Ovary (tissue), 9 donors: ENCODE data around the gene RRAGA. TPM values are rescaled to one million over a fixed set of nuclear protein-coding genes. Genes with fewer than 3 reads are reported as not detected.
"Not testable (repeated sequence)": the region's sequence is repeated elsewhere in the genome, so short reads cannot be mapped to it uniquely, and the experiment has no call there.

Source experiments
- DNase-seq, 5 donors: peaks; one replicate each; pipeline ENCODE4 v3.0.0-alpha.2; 2019 to 2020
- H3K27ac ChIP-seq, 2 donors: fragments of 200-600 bp; one replicate each; pipeline versions ENCODE4 v1.5.1 to v1.8.0; 2019 to 2022
- H3K27me3 ChIP-seq: fragments of 200-600 bp; one replicate; pipeline ENCODE4 v1.8.0; 2022
- H3K36me3 ChIP-seq: fragments of 200-600 bp; sonication (generic); one replicate; pipeline ENCODE4 v1.5.1; 2019
- H3K4me1 ChIP-seq: one replicate; pipeline ENCODE4 v1.8.1; 2013; ENCODE audit warnings: mild to moderate bottlenecking, moderate library complexity; ENCODE audit not compliant: insufficient read depth
- H3K4me3 ChIP-seq: fragments of 200-600 bp; sonication (generic); one replicate; pipeline ENCODE4 v1.5.1; 2017
- H3K9me3 ChIP-seq, 2 donors: fragments of 200-600 bp in 1 of 2; sonication (generic) in 1 of 2; one replicate each; pipeline versions ENCODE4 v1.5.1 to v1.8.1; 2013 to 2019; ENCODE audit warnings: mild to moderate bottlenecking in 1 of 2, moderate library complexity in 1 of 2
- CTCF ChIP-seq, 3 donors: fragments of 450-650 bp in 2 of 3; fragments of 200-600 bp in 1 of 3; IDR thresholded peaks; one replicate each; pipeline versions ENCODE4 v1.5.1 to v1.8.0; 2016 to 2022; ENCODE audit warnings: antibody characterized with exemption in 3 of 3, mild to moderate bottlenecking in 1 of 3
- EP300 ChIP-seq: sonication (generic); formaldehyde crosslinking; IDR thresholded peaks from one replicate; pipeline ENCODE4 v1.6.1; 2017; ENCODE audit warnings: antibody characterized with exemption
- POLR2A ChIP-seq: fragments of 450-650 bp; IDR thresholded peaks from one replicate; pipeline ENCODE4 v1.6.1; 2017; ENCODE audit warnings: antibody characterized with exemption, mild to moderate bottlenecking, moderate library complexity
- WGBS, 3 donors: extraction: QIAGEN DNeasy Blood & Tissue Kit in 1 of 3; methylation state at CpG; one replicate each; pipeline versions ENCODE4 v1.1.5 to v1.1.7; 2013 to 2017; 5-methylcytosine and 5-hydroxymethylcytosine counted together
- intact Hi-C, 4 donors: fragments of 100-400 bp; cut with DNase I; formaldehyde crosslinking; loops; one replicate each; pipeline versions ENCODE4 v1.11.0 to v1.15.1; 2022 to 2023
- polyA plus RNA-seq, 2 donors: library from polyadenylated mRNA; stranded (reverse); fragments of 200-250 nt in 1 of 2; fragments of 350-450 nt in 1 of 2; fragmentation: Illumina TruSeq in 1 of 2; extraction: RNeasy Lipid Tissue Mini Kit (QIAGEN cat#74804) in 1 of 2; gene quantifications; one replicate each; pipeline ENCODE4 v1.2.3, GENCODE V29; 2013 to 2014
- small RNA-seq: library from RNA; depleted of rRNA; stranded (forward); fragments of <200 nt; gene quantifications from one replicate; pipeline ENCODE3, GENCODE V24; 2016
- total RNA-seq, 7 donors: library from RNA; depleted of rRNA in 2 of 7; stranded (reverse); fragments of >200 nt in 2 of 7; fragmentation: NEBNext Ultra II Directional in 3 of 7; extraction: Animal tissue kit (Norgen Biotek cat#: 25700) in 3 of 7; gene quantifications; one replicate each; pipeline versions ENCODE4 v1.1.0 to v1.2.4, GENCODE V29; 2016 to 2023
- donor health status: DM: no; HTN: no; CAD: no; lungs with moderate emphysema.
- donor health status: DM: no; HTN: no; CAD: no.
- donor health status: Bipolar disorder and iron deficiency.
- donor health status: DM: yes; HTN: yes; CAD: no.
- donor health status: DM: no; HTN: no; CAD: no.
- donor health status: DM: yes; HTN: yes; CAD: no.

RRAGA gene
- total and polyA plus RNA-seq, 9 donors: 36.6 to 124 (median 104) TPM

- no peak for DNase-seq
- TF ChIP-seq EP300 (no peak), CTCF (IDR thresholded peaks at IDR 0.05) (no peak), POLR2A (no peak)
- 81 to 84% (median 82%) methylated on average over 2 of the region's 2 CpGs for WGBS, 3 donors
- Histone ChIP-seq H3K27me3 (no peaks in the 10 kb centered on the region), H3K36me3 (no peaks in the 10 kb centered on the region), H3K4me1 (no peaks in the 10 kb centered on the region), H3K4me3 (no peak overlapping the region), H3K9me3 (no peaks in the 10 kb centered on the region), H3K27ac (no peak overlapping the region)
- intact Hi-C loops: no loop called here
Measured at GRCh38 chr9:19085295-19085694, 36.1 kb downstream of the RRAGA start.

DNA sequence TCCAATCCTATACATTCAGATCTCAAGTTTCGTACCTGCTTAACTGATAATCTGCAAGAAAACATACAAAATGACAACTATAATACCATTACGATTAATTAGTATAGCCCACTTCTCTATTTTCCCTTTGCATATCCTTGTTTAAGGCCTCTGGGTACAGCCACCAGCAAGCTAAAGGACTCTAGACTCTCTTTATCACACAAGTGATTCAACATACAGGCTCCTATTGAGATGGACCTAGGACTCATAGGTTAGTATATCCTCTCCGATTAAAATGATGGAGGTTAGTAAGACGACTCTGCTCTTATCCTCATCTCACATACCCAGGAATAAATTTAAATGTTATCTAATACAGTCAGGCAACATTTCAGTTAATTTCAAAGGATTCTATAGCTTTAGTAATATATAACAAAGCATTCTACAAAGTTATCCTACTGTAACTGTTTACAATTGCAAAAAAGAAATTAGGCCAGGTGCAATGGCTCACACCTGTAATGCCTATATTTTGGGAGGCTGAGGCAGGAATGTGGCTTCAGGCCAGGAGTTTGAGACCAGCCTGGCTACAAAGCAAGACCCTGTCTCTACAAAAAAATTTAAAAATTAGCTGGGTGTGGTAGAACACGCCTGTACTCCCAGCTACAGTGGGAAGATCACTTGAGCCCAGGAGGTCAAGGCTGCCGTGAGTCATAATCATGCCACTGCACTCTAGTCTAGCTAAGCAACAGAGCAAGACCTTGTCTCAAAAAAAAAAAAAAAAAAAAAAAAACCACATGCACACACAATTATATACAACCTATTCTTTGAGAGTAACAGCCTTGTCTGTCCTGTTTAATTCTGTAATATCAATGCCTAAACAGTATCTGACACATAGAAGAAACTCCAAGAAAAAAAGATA lies 38.1 kb downstream of the RRAGA start:
- intact Hi-C loops: no loop called here
- Histone ChIP-seq H3K9me3 (no peaks in the 10 kb centered on the region), H3K4me1 (no peaks in the 10 kb centered on the region), H3K27ac (peak overlapping the region in 1 of 2 donors; percentile 7), H3K4me3 (no peak overlapping the region), H3K36me3 (no peaks in the 10 kb centered on the region), H3K27me3 (no peaks in the 10 kb centered on the region)
- peak; percentile 47 to 78 (median 74) for DNase-seq
- 59 to 67% (median 63%) methylated on average over 6 of the region's 6 CpGs for WGBS, 3 donors
- no peak for TF ChIP-seq POLR2A
- TF ChIP-seq CTCF (IDR thresholded peaks at IDR 0.05): no peak
- no peak for TF ChIP-seq EP300

DNA sequence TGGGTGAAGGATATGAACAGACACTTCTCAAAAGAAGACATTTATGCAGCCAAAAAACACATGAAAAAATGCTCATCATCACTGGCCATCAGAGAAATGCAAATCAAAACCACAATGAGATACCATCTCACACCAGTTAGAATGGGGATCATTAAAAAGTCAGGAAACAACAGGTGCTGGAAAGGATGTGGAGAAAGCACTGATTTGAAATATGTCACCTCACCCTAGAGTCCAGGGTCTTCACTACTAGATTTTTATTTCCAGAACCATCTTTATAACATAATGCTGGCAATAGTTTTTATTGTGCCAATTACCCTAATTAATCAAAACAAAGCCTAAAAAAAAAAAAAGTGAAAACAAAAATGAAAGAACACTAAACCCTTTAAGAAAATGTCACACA lies 48.2 kb downstream of the RRAGA start:
- H3K4me1 ChIP-seq, DNase-seq, H3K36me3 ChIP-seq, H3K4me3 ChIP-seq, H3K9me3 ChIP-seq, H3K27me3 ChIP-seq, intact Hi-C loops, H3K27ac ChIP-seq: not testable (repeated sequence)

Small RNA genes lying within 50 kb of the gene (small RNA-seq; reads per million reads assigned to genes)
- not detected for gene RF00019
- not detected for gene RNU6-264P
- 15.5 reads per million, percentile 86 among the genes with 10 or more reads in this experiment for gene SCARNA8

Other genes starting within 250 kb of the RRAGA start
- gene SAXO1, start 16.2 kb upstream of the RRAGA start, total RNA-seq: under 1 TPM in 6 of 7 donors, not detected in 1; 0.10 to 0.47 (median 0.14) TPM
- gene SAXO1, start 16.2 kb upstream of the RRAGA start, polyA plus RNA-seq: under 1 TPM; 0.04 to 0.07 TPM
- gene HAUS6, start 53.5 kb downstream of the RRAGA start, total RNA-seq: 10 to 100 TPM in 4 of 7 donors, 1 to 10 TPM in 3; 7.1 to 13.1 (median 10.7) TPM
- gene HAUS6, start 53.5 kb downstream of the RRAGA start, polyA plus RNA-seq: 1 to 10 TPM; 4.6 to 6.4 TPM
- 100 to 1,000 TPM in 3 of 7 donors, 10 to 100 TPM in 4; 33.3 to 138 (median 77.4) TPM for gene PLIN2, start 78.1 kb downstream of the RRAGA start, total RNA-seq
- gene PLIN2, start 78.1 kb downstream of the RRAGA start, polyA plus RNA-seq: 100 to 1,000 TPM in 1 of 2 donors, 10 to 100 TPM in 1; 41.0 to 110 TPM
- 10 to 100 TPM; 52.6 to 83.9 (median 60.5) TPM for gene DENND4C, start 181.3 kb downstream of the RRAGA start, total RNA-seq
- gene DENND4C, start 181.3 kb downstream of the RRAGA start, polyA plus RNA-seq: 10 to 100 TPM; 18.7 to 26.5 TPM